Measurements from ENCODE around the gene NEDD4L. TPM values are rescaled to one million over a fixed set of nuclear protein-coding genes. Genes with fewer than 3 reads are reported as not detected.

Gene NEDD4L
- total RNA-seq, 1 donor from 2014 or later: 93.9 TPM

GRCh38 chr18:58426611-58427010 lies 382.6 kb downstream of the NEDD4L start:
- Histone ChIP-seq H3K9me3 (ENCODE audit: insufficient read depth, low read depth, low read length) (no peaks in the 10 kb centered on the region), H3K27me3 (ENCODE audit: insufficient read depth, low read length) (no peaks in the 10 kb centered on the region), H3K4me2 (ENCODE audit: low read length) (no peak overlapping the region), H3K9ac (ENCODE audit: low read length) (no peak overlapping the region), H2AFZ (ENCODE audit: low read depth, low read length) (no peak overlapping the region), H3K4me1 (ENCODE audit: insufficient read depth, low read length) (no peaks in the 10 kb centered on the region), H3K79me2 (ENCODE audit: insufficient read depth, low read length) (no peaks in the 10 kb centered on the region), H3K27ac (ENCODE audit: low read depth, low read length) (no peak overlapping the region), H3K4me3 (ENCODE audit: insufficient read depth, low read depth, low read length) (no peak overlapping the region), H4K20me1 (ENCODE audit: insufficient read depth, low read length) (no peaks in the 10 kb centered on the region), H3K36me3 (ENCODE audit: insufficient read depth, low read length) (no peaks in the 10 kb centered on the region)
- H3K4me1 Mint-ChIP-seq (ENCODE audit: low read depth, unreplicated experiment): peaks cover 6% of the 10 kb centered on the region
- no peaks in the 10 kb centered on the region for H3K36me3 Mint-ChIP-seq (ENCODE audit: low read depth, unreplicated experiment)
- peaks cover 3% of the 10 kb centered on the region for H3K27me3 Mint-ChIP-seq (ENCODE audit: low read depth, unreplicated experiment)
- H3K27ac Mint-ChIP-seq (ENCODE audit: unreplicated experiment): no peak overlapping the region
- TF ChIP-seq CTCF (IDR thresholded peaks at IDR 0.05; ENCODE audit: insufficient read depth, low read depth, low read length): no peak
- no peak for TF ChIP-seq EZH2 (IDR thresholded peaks at IDR 0.05; ENCODE audit: insufficient read depth, low read length)
- no peak for DNase-seq (ENCODE audit: low read depth)
- H3K9me3 Mint-ChIP-seq (ENCODE audit: unreplicated experiment): no peaks in the 10 kb centered on the region
- H3K4me3 Mint-ChIP-seq (ENCODE audit: unreplicated experiment): no peak overlapping the region
- FAIRE-seq: no peak

GRCh38 chr18:58427321-58427720 lies 383.3 kb downstream of the NEDD4L start:
- Histone ChIP-seq H3K4me2 (ENCODE audit: low read length) (no peak overlapping the region), H3K4me1 (ENCODE audit: insufficient read depth, low read length) (no peaks in the 10 kb centered on the region), H4K20me1 (ENCODE audit: insufficient read depth, low read length) (no peaks in the 10 kb centered on the region), H3K36me3 (ENCODE audit: insufficient read depth, low read length) (no peaks in the 10 kb centered on the region), H3K9ac (ENCODE audit: low read length) (no peak overlapping the region), H3K27ac (ENCODE audit: low read depth, low read length) (no peak overlapping the region), H2AFZ (ENCODE audit: low read depth, low read length) (no peak overlapping the region), H3K27me3 (ENCODE audit: insufficient read depth, low read length) (no peaks in the 10 kb centered on the region), H3K9me3 (ENCODE audit: insufficient read depth, low read depth, low read length) (no peaks in the 10 kb centered on the region), H3K79me2 (ENCODE audit: insufficient read depth, low read length) (no peaks in the 10 kb centered on the region), H3K4me3 (ENCODE audit: insufficient read depth, low read depth, low read length) (no peak overlapping the region)
- no peak overlapping the region for H3K27ac Mint-ChIP-seq (ENCODE audit: unreplicated experiment)
- TF ChIP-seq EZH2 (IDR thresholded peaks at IDR 0.05; ENCODE audit: insufficient read depth, low read length) (no peak), CTCF (IDR thresholded peaks at IDR 0.05; ENCODE audit: insufficient read depth, low read depth, low read length) (no peak)
- no peak overlapping the region for H3K4me3 Mint-ChIP-seq (ENCODE audit: unreplicated experiment)
- peaks cover 6% of the 10 kb centered on the region for H3K4me1 Mint-ChIP-seq (ENCODE audit: low read depth, unreplicated experiment)
- H3K9me3 Mint-ChIP-seq (ENCODE audit: unreplicated experiment): no peaks in the 10 kb centered on the region
- no peak for DNase-seq (ENCODE audit: low read depth)
- H3K36me3 Mint-ChIP-seq (ENCODE audit: low read depth, unreplicated experiment): no peaks in the 10 kb centered on the region
- peaks cover 3% of the 10 kb centered on the region for H3K27me3 Mint-ChIP-seq (ENCODE audit: low read depth, unreplicated experiment)
- FAIRE-seq: no peak

GRCh38 chr18:58429442-58429841 lies 385.4 kb downstream of the NEDD4L start:
- Mint-ChIP-seq H3K36me3 (ENCODE audit: low read depth, unreplicated experiment) (no peaks in the 10 kb centered on the region), H3K4me3 (ENCODE audit: unreplicated experiment) (no peak overlapping the region), H3K27me3 (ENCODE audit: low read depth, unreplicated experiment) (peaks cover 2% of the 10 kb centered on the region), H3K4me1 (ENCODE audit: low read depth, unreplicated experiment) (peaks cover 6% of the 10 kb centered on the region), H3K9me3 (ENCODE audit: unreplicated experiment) (no peaks in the 10 kb centered on the region), H3K27ac (ENCODE audit: unreplicated experiment) (no peak overlapping the region)
- Histone ChIP-seq H3K9me3 (ENCODE audit: insufficient read depth, low read depth, low read length) (no peaks in the 10 kb centered on the region), H3K4me3 (ENCODE audit: insufficient read depth, low read depth, low read length) (no peak overlapping the region), H4K20me1 (ENCODE audit: insufficient read depth, low read length) (no peaks in the 10 kb centered on the region), H3K27me3 (ENCODE audit: insufficient read depth, low read length) (no peaks in the 10 kb centered on the region), H3K36me3 (ENCODE audit: insufficient read depth, low read length) (no peaks in the 10 kb centered on the region), H2AFZ (ENCODE audit: low read depth, low read length) (peak overlapping the region; percentile 26), H3K79me2 (ENCODE audit: insufficient read depth, low read length) (no peaks in the 10 kb centered on the region), H3K4me2 (ENCODE audit: low read length) (no peak overlapping the region), H3K27ac (ENCODE audit: low read depth, low read length) (no peak overlapping the region), H3K4me1 (ENCODE audit: insufficient read depth, low read length) (no peaks in the 10 kb centered on the region), H3K9ac (ENCODE audit: low read length) (no peak overlapping the region)
- DNase-seq (ENCODE audit: low read depth): no peak
- FAIRE-seq: no peak
- TF ChIP-seq EZH2 (IDR thresholded peaks at IDR 0.05; ENCODE audit: insufficient read depth, low read length): no peak
- TF ChIP-seq CTCF (IDR thresholded peaks at IDR 0.05; ENCODE audit: insufficient read depth, low read depth, low read length): no peak
